Dermis microvascular lymphatic vessel endothelial cell (primary cell): ENCODE results near the gene TSN. TPM values are rescaled to one million over a fixed set of nuclear protein-coding genes. Genes with fewer than 3 reads are reported as not detected.
"Not testable (repeated sequence)": the region's sequence is repeated elsewhere in the genome, so short reads cannot be mapped to it uniquely, and the experiment has no call there.

Experiments
- DNase-seq, 2 donors: peaks; one replicate each; pipeline versions ENCODE4 v3.0.0 to v3.0.0-alpha.2; 2010; ENCODE audit warnings: low read depth in 2 of 2
- total RNA-seq: library from RNA; depleted of rRNA; stranded (reverse); fragments of >200 nt; gene quantifications from 2 replicates; pipeline ENCODE4 v1.2.1, GENCODE V29; 2014

TSN gene
- 88.8 and 91.5 TPM in 2 replicates for total RNA-seq

DNA sequence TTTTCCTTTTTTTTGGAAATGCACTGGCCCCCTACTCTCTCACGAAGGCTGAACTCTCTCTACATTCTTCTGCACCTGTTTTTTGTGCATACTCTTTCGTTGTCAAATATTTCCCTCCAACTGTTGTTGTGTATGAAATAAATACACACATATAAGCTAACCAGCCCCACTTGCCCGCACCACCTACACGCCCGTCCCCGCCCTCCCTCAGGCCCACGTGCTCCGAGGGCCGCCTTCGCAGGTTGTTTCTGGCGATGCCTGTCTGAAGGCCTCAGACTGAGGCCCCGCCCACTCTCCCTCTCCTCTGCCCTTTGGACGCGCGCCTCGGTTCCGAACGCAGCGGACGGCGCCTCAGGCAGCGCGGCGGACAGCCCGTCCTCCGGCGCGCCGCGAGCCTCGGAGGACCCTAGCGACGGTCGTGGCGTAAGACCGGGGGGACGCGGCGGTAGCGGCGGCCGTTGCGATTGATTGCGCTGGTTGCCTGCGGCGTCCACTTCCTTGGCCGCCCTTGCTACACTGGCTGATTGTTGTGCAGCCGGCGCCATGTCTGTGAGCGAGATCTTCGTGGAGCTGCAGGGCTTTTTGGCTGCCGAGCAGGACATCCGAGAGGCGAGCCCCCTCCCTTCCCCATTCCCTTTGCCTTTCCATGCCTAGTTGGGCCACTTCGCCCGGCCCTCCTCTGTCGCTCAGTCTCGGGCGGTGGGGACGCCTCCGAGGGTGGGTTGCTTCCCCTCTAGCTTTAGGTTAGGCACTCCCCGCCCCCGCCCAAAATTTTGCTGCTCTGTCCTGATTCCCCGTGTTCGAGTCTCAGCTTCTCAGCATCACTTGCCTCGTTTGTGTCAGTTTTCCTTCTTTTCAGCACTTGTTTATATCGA is at the start of gene TSN:
TSN (plus strand) TSS at position 415 of the 875 bp plus-strand sequence; CDS start at position 544, 129 bp downstream.
- peak; percentile 91 to 98 for DNase-seq

DNA sequence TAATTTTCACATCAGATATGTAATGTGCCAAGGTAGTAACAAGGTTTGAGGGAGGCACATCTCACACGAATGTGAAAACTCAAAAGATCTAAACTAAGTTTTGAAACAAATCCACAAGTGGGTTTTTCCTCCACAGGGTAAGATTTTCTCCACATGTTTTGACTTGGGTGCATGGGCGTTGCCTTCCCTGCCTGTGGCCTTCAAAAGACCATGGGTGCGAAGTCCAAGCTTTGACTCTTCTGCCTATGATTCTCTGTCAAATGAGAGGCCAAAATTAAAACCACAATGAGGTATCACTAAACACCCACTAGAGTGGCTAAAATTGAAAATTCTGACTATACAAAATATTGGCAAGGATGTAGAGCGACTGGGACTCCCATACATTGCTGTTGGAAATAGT is 49.5 kb upstream of the TSN start:
- no peak for DNase-seq

DNA sequence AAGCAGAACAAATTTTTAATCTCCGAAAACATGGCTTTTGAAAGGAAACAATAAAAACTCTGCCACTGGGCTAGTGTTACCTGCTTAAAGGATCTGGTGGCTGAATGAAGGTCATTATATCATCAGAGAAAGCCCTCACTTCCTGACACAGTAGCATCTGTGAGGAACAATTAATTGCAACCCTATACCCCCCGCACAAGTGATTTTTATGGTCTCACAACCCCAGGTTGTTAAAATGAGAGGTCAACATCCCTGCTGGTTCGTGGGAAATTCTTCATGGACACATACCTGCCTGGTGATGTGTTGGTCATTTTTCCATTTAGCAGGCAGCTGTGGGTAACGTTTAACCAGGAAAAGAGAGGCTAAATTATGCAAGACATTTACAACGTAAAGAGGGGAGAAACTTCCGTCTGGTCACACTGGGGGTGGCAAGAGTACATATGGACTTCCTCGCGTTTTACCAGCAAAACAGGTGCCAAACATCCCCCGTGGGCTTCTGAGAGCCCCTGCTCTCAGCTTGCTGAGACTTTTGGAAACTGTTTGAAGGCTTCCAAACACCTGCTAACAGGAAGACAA is 48.0 kb upstream of the TSN start:
- DNase-seq, result no peak

DNA sequence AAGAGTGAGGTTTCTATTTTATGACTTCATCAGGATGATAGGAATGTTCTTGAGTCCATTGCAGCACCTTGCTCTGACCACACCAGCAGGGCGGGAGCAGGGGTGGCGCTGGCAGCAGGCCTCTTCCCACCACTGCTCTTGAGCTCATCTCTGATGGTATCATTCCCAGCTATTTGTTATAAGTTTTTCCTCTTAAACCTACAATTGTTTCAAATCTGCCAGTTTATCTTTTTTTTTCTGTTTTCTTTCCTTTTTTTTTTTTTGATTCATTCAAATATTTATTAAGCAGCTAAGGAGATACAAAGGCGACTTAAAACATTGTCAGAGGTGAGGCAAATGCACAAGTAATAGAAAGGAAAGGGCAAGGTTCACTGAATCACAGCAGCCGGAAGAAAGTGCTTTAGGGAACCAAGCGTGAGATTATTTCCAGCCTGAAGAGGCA is 47.5 kb upstream of the TSN start:
- DNase-seq, result no peak

DNA sequence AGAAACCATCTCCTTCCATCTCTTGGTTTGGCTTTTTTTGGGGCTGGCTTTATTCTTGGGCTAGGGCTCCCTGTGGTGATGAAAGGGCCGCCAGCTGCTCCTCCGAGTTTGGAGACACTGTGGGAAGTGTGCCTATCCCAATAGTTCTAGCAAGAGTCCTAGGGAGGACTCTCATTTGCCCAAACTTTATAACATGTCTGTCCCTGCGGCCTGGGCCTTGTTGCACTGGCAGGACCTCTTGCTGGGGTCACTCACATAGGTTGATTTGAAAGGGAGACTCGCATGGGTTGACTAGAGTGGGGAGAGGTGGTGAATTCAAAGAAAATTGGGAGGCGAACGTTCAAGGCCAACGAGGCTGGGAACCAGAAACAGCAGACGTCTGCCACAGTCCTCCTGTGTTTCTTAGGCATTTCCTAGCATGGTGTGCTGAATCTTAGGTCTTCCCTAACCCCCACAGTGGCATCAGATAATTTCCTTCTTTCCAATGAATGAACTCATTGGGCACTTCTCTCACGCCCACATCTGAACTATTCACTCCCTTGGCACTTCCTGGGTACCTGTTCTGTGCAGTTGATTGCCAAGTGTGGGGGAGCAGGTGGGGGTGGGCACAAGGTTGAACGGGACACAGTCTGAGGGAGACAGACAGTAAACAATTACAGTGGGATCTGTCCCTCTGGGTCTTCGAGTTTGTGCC is 45.5 kb upstream of the TSN start:
- no peak for DNase-seq

DNA sequence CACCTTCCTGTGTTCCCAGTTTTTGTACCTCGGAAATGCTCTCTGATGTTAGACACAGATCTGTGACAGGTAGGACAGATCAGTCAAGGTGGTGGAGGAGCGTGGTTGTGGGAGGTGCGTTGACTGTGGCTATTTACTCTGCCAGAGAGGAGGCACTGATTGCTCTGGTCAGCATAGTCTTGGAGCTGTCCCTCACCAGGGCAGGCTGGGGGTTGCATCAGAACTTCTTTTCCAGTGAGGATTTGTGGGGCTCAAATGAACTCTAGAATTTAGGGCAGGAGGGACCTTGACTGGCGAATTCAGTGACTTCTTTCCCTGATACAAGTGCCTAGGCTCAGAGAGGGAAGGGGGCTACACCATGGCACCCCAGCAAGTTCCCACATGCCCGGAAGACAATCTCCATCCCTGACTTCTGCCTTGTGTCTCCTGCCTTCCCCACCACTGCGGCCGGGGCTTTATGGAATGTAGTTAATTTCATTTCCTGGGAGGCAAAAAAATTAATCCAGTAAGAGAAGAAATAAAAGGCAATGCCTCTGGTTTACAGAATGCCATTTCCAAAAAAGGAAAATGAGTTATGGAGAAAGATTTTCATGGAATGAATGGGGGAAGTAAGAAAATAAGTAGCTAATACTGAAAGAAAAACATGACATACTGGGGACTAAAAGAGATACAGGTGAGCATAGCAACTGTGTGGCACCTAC is 44.8 kb upstream of the TSN start:
- no peak for DNase-seq

DNA sequence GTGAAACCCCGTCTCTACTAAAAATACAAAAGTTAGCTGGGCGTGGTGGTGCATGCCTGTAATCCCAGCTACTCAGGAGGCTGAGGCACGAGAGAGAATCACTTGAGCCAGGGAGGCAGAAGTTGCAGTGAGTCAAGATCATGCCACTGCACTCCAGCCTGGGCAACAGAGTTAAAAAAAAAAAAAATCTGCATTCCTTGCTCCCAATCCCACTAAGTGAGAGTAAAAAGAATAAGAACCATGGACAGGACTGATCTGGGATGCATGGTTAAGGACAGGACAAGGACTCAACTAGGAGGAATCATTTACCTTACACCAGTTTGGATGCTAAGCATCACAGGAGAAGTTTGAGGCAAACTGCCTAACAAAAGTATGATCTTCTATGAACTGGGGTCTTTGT is 44.0 kb upstream of the TSN start:
- DNase-seq, result not testable (repeated sequence)

DNA sequence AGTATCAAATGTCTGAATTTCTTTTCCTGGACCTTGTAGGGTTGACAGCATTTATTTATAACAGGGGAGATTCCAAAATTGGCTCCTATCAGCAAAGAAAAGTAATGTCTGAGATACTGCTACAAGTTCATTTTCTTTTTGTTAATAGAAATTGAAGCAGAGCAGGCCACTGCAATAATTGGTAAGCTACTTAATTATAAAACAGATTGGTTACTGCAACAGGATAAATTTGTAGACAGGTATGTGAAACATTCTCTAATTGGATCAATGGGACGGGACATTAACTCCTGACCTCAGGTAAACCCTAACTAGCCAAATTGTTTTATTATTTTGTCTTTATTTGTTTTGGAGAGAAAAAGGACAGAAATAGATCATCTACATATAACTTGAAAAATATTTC is 39.3 kb upstream of the TSN start:
- no peak for DNase-seq

DNA sequence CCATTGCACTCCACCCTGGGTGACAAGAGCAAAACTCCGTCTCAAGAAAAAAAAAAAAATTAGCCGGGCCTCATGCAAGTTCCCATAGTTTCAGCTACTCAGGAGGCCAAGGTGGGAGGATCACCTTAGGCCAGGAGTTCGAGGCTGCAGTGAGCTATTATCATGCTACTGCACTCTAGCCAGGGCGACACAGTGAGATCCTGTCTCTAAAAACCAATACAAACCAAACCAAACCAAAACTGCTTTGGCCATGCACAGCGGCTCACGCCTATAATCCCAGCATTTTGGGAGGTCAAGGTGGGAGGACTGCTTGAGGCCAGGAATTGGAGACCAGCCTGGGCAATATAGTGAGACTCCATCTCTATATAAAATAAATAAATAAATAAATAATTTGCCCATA is 37.9 kb upstream of the TSN start:
- DNase-seq, result no peak

DNA sequence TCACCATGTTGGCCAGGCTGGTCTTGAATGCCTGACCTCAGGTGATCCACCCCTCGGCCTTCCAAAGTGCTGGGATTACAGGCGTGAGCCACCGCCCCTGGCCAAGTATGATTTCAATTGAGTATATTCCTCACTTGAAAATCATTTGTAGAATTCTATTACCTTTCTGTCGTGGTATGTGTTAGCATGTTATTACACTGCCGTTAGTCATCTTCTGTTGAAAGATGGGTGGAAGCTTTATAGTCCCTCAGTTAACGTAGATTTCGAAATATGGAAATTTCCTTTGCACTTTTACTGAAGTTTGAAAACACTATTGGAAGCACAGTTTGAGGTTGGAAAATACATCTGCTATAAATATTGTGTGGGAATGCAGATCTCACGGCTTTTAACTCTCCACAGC is 33.5 kb upstream of the TSN start:
- DNase-seq, result peak; percentile 81 to 85

DNA sequence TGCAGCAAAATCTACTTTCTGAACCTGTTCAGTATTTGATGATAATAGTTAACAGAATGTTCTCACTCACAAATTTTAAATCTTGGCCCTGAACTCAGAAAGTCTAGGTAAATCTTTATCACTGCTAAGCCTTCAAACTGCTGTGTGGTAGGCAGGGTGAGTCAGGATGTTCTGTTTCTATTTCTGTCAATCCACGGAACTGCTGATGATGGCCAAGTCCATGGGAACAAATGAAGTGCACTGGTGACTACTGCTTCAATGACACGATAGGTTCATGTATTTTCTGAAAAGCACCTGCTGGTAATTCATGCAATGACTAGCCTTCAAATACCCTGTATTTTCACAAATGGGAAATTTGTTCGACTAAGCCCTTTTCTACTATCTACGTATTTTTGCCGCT is 33.0 kb upstream of the TSN start:
- DNase-seq, result peak; percentile 81 to 86

DNA sequence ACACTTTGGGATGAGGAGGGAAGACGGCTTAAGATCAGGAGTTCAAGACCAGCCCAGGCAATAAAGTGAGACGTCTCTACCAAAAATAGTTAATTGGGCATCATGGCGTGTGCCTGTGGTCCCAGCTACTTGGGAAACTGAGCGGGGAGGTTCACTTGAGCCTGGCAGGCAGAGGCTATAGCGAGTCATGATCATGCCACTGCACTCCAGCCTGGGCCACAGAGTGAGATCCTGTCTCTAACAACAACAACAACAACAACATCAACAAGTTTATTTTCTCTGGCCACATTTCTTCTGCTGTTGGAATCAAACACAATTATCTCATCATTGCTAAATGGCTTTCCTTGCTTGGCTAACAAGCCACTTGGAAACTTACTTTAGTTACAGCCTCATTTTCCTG is 32.1 kb upstream of the TSN start:
- DNase-seq, result no peak

DNA sequence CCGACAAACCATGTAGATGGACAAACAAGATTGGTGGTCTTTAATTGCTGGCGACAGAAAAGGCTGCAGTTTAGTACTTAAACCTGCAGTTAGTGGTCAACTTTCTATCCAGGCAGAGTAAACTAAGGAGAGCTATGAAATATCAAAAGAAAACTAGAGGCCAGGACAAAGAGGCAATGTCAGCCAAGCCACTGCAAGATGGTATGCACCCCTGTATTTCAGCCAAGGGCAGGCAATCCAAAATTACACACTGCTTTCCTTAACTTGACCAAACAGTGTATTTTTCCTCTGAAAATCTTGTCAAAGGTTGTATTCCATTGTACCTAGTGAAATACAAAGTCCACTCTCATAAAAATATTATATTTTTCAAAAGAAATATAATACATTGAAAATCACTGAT is 28.1 kb upstream of the TSN start:
- DNase-seq, result no peak

DNA sequence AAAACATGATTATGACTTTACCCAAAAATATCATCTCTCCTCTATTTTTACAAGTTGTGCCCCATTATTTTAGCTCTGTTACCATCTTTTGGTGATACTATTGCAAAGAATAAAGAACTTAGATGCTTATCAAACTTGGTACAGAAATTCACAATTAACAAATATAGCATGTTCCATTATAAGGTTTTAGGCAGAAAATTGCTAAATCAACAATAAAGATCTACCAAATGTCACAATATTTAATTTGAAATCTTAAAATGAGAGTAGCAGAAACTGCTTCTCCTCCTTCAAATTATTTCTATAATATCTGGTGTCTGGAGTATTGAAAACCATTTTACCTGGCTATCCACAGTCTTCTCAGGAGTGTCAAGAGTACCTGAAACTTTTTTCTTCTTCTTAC is 27.5 kb upstream of the TSN start:
- no peak for DNase-seq

DNA sequence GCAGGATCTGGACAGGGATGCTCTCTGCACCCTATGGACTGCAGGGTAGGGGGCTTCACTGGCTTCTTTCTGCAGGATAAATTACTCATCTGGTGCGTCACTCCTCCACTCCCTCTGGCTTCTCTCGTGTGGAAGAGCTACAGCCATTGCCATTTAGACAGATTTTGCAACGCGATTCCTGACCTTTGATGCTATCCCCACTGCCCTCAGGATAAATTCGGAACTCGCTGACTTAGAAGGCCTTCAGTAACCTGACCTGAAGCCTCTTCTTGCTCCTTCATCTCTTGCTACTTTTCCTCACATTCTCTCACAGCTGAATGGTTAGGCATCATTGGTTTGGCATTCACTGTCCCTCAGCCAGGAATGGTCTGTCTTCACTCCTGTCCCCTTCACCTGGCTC is 24.1 kb upstream of the TSN start:
- no peak for DNase-seq

DNA sequence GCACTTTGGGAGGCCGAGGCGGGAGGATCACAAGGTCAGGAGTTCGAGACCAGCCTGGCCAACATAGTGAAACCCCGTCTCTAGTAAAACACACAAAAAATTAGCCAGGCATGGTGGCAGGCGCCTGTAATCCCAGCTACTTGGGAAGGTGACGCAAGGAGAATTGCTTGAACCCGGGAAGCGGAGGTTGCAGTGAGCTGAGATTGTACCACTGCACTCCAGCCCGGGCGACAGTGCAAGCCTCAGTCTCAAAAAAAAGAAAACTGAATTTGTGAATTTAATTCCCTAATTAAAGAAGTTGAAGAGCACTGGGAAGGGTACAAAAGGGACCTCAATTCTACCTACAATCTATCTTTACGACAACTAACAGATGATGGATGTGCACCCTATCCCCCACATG is 20.9 kb upstream of the TSN start:
- DNase-seq, result not testable (repeated sequence)

DNA sequence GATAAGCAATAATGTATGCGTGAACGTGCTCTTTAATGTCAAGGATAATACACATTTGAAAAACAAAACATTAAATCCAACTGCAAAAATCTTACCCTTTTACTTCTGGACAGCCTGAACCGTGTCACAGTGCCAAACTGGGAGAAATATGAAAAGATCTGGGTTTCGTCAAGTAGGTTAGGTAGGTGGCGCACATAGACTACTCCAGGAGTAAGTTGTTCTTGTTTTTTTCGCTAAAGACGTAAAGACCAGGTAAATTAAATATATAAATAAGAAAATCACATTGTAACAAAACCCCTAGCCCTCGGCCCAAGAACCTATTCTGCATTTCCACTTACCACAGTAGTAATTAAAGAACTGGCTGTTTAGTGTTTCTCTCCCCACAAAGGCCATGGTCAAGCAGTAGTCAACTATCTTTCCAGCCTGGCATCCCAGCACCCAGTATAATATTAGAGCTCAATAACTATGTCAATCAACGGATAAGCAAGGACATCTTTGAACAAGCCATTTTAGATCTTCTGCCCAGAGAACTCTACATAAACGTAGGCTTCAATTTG is 19.9 kb upstream of the TSN start:
- peak in 1 of 2 donors; percentile 53 for DNase-seq

DNA sequence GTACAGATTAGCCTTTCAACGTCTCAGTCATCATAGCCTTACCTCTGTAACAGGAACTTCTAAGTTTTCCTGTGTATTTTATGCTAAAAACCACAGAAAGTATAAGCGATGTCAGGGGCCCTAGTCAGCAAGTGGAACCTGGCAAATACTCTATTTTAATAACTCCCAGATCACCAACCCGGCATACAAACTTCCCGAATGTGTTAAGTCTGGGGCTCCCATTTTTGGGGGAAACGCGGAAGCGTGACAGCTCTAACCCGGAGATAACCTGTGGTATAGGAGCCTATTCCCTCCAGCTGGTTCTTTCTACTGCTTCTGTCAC is 19.4 kb upstream of the TSN start:
- peak in 1 of 2 donors; percentile 2 for DNase-seq

DNA sequence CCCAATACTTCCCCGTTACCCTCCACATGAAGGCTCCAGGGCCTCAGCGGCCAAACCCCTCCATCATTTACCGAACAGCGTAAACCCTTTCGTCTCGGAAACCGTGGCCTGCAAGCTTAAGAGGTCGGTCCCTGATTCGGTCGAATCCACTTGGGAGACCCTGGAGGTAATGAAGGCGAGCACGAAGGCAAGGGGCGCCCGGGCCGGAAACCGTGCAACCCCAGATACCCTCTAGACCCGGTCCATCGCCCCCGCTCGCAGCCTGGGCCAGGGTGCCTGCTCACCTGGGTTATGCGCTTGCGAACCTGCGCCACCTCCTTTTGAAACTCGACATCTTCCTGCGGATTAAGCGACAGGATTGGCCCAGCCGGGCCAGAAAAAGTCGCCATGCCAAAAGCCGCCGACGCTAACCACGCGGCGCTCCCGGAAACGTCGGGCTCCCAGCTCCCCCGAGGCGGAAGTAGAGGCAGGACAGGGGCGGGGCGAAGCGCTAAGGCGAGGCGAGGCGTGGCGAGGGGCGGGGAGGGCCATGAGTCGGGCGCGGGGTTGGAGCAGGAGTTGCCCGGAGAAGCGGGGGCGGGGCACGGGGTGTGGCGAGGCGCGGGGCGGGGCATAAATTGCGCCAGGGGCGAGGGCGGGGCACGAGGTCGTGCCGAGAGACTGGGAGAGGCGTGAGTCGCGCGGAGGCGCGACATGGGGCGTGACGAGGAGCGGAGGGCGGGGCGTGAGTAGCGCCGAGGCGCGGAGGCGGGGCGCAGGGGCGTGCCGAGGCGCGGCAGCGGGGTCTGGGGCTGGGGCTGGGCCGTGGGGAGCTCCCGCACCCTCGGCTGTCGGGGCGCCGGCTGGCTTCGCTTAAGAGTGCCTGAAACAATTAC is 18.8 kb upstream of the TSN start, which contains the start of gene NIFK:
NIFK (minus strand) TSS at position 414 of the 875 bp plus-strand sequence; CDS start at position 389, 25 bp downstream.
- peak; percentile 88 to 98 for DNase-seq

DNA sequence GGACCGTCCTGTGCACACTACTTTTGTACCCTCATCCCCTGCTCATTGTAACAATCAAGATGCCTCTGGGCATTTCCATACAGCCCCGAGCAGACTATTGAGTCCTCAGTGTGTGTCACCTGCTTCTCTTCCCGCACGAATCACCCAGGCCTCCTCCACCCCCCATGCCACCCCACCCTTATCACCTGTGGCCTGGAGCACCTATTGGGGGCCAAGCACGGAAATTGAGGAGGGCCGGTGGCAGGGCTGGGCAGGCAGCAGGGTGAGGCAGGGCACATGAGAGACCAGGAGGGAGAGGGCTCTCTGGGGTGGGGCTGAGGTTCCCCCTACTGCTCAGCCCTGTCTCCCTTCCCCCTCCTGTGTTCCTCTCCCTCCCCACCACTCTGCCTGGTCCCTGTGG is 14.5 kb upstream of the TSN start:
- DNase-seq, result no peak

DNA sequence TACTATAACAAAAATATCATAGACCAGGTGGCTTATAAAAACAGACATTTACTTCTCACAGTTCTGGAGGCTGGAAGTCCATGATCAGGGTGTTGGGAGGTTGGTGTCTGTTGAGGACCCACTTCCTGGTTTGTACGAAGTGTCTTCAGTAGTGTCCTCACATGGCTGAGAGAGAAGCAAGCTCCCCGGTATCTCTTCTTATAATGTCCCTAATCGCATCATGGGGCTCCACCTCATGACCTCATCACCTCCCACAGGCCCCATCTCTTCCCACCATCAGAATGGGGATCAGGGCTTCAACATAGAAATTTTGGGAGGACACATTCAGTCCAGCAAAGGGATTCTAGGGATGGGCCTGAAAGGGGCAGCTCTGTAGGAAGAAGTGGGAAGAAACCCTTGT is 14.0 kb upstream of the TSN start:
- no peak for DNase-seq
